ENCODE measurements around the gene UBE2QL1.

GRCh38 chr5:6446626-6447309, 1.9 kb upstream of the UBE2QL1 start:
- no peak for TF ChIP-seq POLR2AphosphoS5 (IDR thresholded peaks at IDR 0.05; ENCODE audit: insufficient read depth in 1 of 2, low read depth in 1 of 2)
- no peak for TF ChIP-seq POLR2A (IDR thresholded peaks at IDR 0.05)
